LNCaP clone FGC (cell line): ENCODE measurements around the gene GPBP1.

Experiments used
- DNase-seq: peaks from one replicate; pipeline ENCODE4 v3.0.0-alpha.2; 2011; ENCODE audit warnings: low read depth
- H3K4me3 ChIP-seq: 2 replicates; pipeline ENCODE4 v1.5.1; 2011; ENCODE audit warnings: mild to moderate bottlenecking, low read depth, low read length, control low read depth
- TF ChIP-seq, protein P1 (sequence below): IDR thresholded peaks from 2 replicates; pipeline ENCODE4 v1.5.1; 2012; ENCODE audit warnings: mild to moderate bottlenecking; ENCODE audit not compliant: control insufficient read depth, insufficient read depth; ENCODE audit errors: extremely low read depth

The GPBP1 gene

GRCh38 chr5:57171816-57172465 is 1.9 kb upstream of the GPBP1 start:
- H3K4me3 ChIP-seq = peak overlapping the region; percentile 90
- DNase-seq = no peak
- TF ChIP-seq, protein P1, sequence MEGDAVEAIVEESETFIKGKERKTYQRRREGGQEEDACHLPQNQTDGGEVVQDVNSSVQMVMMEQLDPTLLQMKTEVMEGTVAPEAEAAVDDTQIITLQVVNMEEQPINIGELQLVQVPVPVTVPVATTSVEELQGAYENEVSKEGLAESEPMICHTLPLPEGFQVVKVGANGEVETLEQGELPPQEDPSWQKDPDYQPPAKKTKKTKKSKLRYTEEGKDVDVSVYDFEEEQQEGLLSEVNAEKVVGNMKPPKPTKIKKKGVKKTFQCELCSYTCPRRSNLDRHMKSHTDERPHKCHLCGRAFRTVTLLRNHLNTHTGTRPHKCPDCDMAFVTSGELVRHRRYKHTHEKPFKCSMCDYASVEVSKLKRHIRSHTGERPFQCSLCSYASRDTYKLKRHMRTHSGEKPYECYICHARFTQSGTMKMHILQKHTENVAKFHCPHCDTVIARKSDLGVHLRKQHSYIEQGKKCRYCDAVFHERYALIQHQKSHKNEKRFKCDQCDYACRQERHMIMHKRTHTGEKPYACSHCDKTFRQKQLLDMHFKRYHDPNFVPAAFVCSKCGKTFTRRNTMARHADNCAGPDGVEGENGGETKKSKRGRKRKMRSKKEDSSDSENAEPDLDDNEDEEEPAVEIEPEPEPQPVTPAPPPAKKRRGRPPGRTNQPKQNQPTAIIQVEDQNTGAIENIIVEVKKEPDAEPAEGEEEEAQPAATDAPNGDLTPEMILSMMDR = no peak

DNA sequence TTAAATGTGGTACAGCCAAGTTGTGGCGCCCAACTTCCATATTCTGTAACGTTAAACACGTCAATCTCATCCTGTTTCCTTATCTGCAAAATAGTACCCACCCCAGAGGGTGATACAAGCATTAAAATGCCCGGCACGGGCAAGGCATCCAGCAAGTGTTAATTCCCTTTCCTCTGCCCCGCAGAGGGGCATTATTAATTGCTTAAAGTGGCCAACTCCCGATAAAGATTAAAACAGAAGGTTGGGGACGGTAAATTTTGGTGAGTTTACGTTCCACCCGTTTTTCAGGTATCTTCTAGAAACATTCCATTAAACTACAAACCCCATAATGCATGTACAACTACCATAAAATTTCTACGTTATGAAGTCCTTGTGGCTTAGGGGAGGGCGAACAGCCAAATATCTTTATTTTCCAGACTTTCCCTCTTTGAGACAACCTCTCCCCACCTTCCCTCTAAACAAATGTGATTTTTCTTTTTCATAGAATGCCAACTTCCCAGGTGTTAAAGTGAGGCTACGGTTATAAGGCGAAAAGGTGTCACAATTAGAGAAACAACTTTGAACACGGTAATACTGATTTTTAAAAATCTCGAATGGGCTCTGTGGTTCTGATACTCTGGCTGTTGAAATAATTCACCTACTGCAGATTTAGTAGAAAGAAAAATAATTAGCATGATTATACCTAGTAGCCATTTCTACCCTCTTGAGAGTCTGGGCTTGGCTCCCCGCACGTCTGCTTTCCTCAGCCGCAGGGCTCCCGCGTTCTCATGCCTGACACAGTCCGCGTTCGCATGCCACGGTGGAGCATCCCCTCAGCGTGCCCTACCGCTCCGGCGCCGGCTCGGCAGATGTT is 1.2 kb upstream of the GPBP1 start:
- peak overlapping the region; percentile 90 for H3K4me3 ChIP-seq
- TF ChIP-seq, protein P1 = no peak
- no peak for DNase-seq

DNA sequence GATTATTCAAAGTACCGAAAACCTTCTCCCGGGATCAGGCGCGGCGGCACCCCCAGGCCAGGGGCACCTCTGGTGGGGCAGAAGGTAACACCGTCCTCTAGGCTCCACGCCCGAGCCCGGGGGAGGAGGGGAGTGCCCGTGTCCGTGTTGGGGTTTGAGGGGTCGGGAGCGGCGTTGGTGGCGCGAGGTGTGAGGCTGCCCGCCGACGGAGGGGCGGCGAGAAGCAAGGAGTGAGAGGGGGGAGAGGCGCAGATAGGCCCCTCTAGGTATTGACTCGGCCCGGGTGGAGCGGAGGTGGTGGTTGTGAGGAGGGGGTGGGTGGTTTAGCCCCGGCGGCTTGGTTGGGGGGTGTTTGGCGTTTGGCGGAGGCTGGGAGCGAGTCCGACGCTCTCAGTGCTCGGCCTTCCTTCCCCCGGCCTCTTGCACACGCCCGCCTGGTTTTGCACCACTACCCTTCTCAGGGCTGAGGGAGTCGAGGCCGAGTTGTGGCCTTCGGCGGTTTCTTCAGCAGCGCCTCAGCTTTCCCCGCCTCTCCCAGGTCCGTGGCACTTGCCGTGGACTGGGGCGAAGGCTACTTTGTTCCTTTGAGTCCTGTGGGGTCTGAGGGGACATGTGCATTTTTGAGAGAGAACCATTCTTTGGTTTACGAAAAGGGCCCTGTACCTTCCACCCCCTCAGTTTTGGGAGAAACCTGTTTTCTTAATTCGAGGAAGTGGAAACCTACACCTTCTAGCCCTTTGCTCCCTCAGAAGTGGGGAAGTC is 450 bp downstream of the GPBP1 start:
- TF ChIP-seq, protein P1 = no peak
- no peak for DNase-seq
- peak overlapping the region; percentile 90 for H3K4me3 ChIP-seq

GRCh38 chr5:57174890-57175510 is 1.1 kb downstream of the GPBP1 start:
- no peak for DNase-seq
- TF ChIP-seq, protein P1 = no peak
- peak overlapping the region; percentile 90 for H3K4me3 ChIP-seq

DNA sequence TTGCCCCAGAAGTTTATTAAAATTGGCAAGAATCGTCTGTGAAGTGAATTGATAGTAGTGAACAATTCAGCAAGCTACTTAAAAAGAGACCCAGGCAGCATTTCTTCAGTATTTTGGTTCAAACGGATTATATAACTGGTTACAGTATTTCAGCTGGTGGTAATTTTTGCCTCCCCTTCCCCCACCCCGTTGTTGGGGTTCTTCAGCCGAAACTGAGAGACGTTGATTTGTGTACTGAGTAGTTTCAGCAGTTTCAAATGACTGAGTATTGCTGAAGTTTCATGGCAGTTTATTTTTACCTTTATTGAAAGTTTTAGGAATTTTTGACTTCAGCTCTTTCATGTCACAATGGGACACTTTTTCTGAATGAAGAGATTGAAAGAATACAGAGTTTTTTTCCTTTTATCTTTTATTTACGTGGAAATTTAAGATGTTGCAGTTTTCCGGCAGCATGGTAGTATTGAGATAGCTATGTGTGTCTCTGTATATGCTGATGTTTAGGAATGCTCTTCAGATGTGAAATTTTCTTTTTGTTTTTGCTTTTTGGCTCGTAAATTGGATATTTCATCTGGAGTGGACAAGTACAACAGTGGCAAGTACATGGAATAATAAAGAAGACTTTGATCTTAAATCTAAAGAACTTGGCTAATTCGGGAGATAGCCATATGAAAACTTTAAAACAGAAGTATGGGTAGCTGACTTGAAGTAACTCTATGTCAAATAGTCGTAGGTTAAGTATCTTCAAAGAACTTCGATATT is 1.9 kb downstream of the GPBP1 start:
- no peak for DNase-seq
- TF ChIP-seq, protein P1 = no peak
- peak overlapping the region; percentile 90 for H3K4me3 ChIP-seq

GRCh38 chr5:57176350-57176857 is 2.5 kb downstream of the GPBP1 start:
- DNase-seq = no peak
- TF ChIP-seq, protein P1 = no peak
- H3K4me3 ChIP-seq = peak overlapping the region; percentile 90
